GM12872 (cell line): ENCODE data around the gene DNAL1.

Experiments used
- CTCF ChIP-seq: IDR thresholded peaks from 3 replicates; pipeline ENCODE4 v1.5.1; 2011; ENCODE audit warnings: low read depth, mild to moderate bottlenecking, low read length, moderate library complexity; ENCODE audit not compliant: insufficient read depth

The DNAL1 gene

GRCh38 chr14:73729556-73730265 lies 84.9 kb downstream of the DNAL1 start:
- no peak for TF ChIP-seq CTCF

GRCh38 chr14:73731111-73731510 lies 86.3 kb downstream of the DNAL1 start:
- no peak for TF ChIP-seq CTCF

GRCh38 chr14:73732006-73732405 lies 87.2 kb downstream of the DNAL1 start:
- TF ChIP-seq CTCF: no peak

GRCh38 chr14:73736842-73737241 lies 92.1 kb downstream of the DNAL1 start:
- no peak for TF ChIP-seq CTCF

- no peak for TF ChIP-seq CTCF
Observed at GRCh38 chr14:73738518-73739173, 93.9 kb downstream of the DNAL1 start.

GRCh38 chr14:73739174-73739898 lies 94.5 kb downstream of the DNAL1 start:
- no peak for TF ChIP-seq CTCF

GRCh38 chr14:73739899-73740617 lies 95.3 kb downstream of the DNAL1 start:
- TF ChIP-seq CTCF: no peak
